ENCODE measurements around the gene OTC.

The OTC gene

GRCh38 chrX:38352362-38352761, at the start of gene OTC:
OTC (plus strand) TSS chrX:38352604; CDS start chrX:38352697, 93 bp downstream.
- Histone ChIP-seq H3K4me1 (ENCODE audit: insufficient read depth, low read length) (no peaks in the 10 kb centered on the region), H3K9ac (ENCODE audit: low read length) (no peak within 1 kb of the TSS), H3K36me3 (ENCODE audit: insufficient read depth, low read length) (no peaks in the 10 kb centered on the region), H3K27me3 (ENCODE audit: control insufficient read depth in 1 of 2, insufficient read depth in 2 of 2, low read length in 2 of 2) (peaks cover 0 to 8% of the 10 kb centered on the region in 2 donors), H3K4me3 (ENCODE audit: low read depth in 1 of 2, low read length in 2 of 2) (no peak within 1 kb of the TSS), H3K27ac (ENCODE audit: low read depth, low read length) (no peak within 1 kb of the TSS), H3K9me3 (ENCODE audit: low read length) (no peaks in the 10 kb centered on the region)

DNA sequence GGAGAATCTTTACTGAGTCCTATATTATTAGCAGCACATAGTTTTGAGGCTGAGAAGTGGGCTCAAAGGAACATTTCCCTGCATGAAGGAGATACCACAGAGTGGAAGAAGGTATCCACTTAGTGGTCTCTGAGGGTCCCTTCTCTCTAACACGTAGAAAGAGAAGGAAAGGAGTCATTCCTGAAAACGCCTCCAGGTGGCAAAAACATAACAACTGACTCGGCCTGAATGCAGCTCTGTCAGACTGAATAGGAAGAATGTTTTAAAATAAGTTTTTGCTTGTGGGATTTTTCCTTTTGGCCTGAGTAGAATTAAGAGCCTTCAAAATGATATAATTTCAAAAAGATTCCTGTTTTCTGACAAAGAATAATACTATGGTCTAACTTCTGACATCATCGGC, 48.4 kb upstream of the OTC start:
- H3K27ac ChIP-seq (ENCODE audit: low read depth, low read length), result no peak overlapping the region
- no peaks in the 10 kb centered on the region for H3K4me1 ChIP-seq (ENCODE audit: insufficient read depth, low read length)
- H3K9ac ChIP-seq (ENCODE audit: low read length), result no peak overlapping the region
- H3K9me3 ChIP-seq (ENCODE audit: low read length), result no peaks in the 10 kb centered on the region
- H3K36me3 ChIP-seq (ENCODE audit: insufficient read depth, low read length), result no peaks in the 10 kb centered on the region
- H3K27me3 ChIP-seq (ENCODE audit: control insufficient read depth in 1 of 2, insufficient read depth in 2 of 2, low read length in 2 of 2), result peaks cover 0 to 5% of the 10 kb centered on the region in 2 donors
- H3K4me3 ChIP-seq (ENCODE audit: low read depth in 1 of 2, low read length in 2 of 2), result no peak overlapping the region

- H3K9me3 ChIP-seq (ENCODE audit: low read length), result no peaks in the 10 kb centered on the region
- peaks cover 0 to 5% of the 10 kb centered on the region in 2 donors for H3K27me3 ChIP-seq (ENCODE audit: control insufficient read depth in 1 of 2, insufficient read depth in 2 of 2, low read length in 2 of 2)
- no peaks in the 10 kb centered on the region for H3K36me3 ChIP-seq (ENCODE audit: insufficient read depth, low read length)
- no peak overlapping the region for H3K9ac ChIP-seq (ENCODE audit: low read length)
- H3K4me3 ChIP-seq (ENCODE audit: low read depth in 1 of 2, low read length in 2 of 2), result no peak overlapping the region
- H3K27ac ChIP-seq (ENCODE audit: low read depth, low read length), result no peak overlapping the region
- no peaks in the 10 kb centered on the region for H3K4me1 ChIP-seq (ENCODE audit: insufficient read depth, low read length)
Observed at GRCh38 chrX:38305971-38306370, 46.4 kb upstream of the OTC start.

- no peaks in the 10 kb centered on the region for H3K4me1 ChIP-seq (ENCODE audit: insufficient read depth, low read length)
- H3K9ac ChIP-seq (ENCODE audit: low read length), result no peak overlapping the region
- no peak overlapping the region for H3K27ac ChIP-seq (ENCODE audit: low read depth, low read length)
- peaks cover 0 to 4% of the 10 kb centered on the region in 2 donors for H3K27me3 ChIP-seq (ENCODE audit: control insufficient read depth in 1 of 2, insufficient read depth in 2 of 2, low read length in 2 of 2)
- H3K36me3 ChIP-seq (ENCODE audit: insufficient read depth, low read length), result peaks cover 4% of the 10 kb centered on the region
- H3K9me3 ChIP-seq (ENCODE audit: low read length), result no peaks in the 10 kb centered on the region
- H3K4me3 ChIP-seq (ENCODE audit: low read depth in 1 of 2, low read length in 2 of 2), result no peak overlapping the region
Observed at GRCh38 chrX:38311743-38312142, 40.7 kb upstream of the OTC start.

DNA sequence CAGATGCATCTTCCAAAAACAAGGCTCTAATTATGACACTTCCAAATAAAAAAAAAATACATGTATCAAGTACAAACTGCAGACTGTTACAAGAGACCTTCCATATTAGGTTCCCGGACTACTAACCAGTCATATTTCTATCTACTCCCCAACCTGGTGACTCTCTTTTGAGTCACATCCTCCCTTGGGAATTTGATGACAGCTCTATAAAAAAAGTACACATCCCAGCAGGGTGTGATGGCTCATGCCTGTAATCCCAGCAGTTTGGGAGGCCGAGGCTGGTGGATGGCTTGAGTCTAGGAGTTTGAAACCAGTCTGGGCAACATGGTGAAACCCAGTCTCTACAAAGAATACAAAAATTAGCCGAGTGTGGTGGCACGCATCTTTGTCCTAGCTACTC, 40.0 kb upstream of the OTC start:
- peaks cover 4% of the 10 kb centered on the region for H3K36me3 ChIP-seq (ENCODE audit: insufficient read depth, low read length)
- H3K9me3 ChIP-seq (ENCODE audit: low read length), result no peaks in the 10 kb centered on the region
- H3K9ac ChIP-seq (ENCODE audit: low read length), result no peak overlapping the region
- peaks cover 0 to 4% of the 10 kb centered on the region in 2 donors for H3K27me3 ChIP-seq (ENCODE audit: control insufficient read depth in 1 of 2, insufficient read depth in 2 of 2, low read length in 2 of 2)
- no peak overlapping the region for H3K4me3 ChIP-seq (ENCODE audit: low read depth in 1 of 2, low read length in 2 of 2)
- H3K4me1 ChIP-seq (ENCODE audit: insufficient read depth, low read length), result no peaks in the 10 kb centered on the region
- no peak overlapping the region for H3K27ac ChIP-seq (ENCODE audit: low read depth, low read length)

GRCh38 chrX:38313190-38313589, 39.2 kb upstream of the OTC start:
- H3K4me3 ChIP-seq (ENCODE audit: low read depth in 1 of 2, low read length in 2 of 2), result no peak overlapping the region
- H3K36me3 ChIP-seq (ENCODE audit: insufficient read depth, low read length), result peaks cover 4% of the 10 kb centered on the region
- H3K27me3 ChIP-seq (ENCODE audit: control insufficient read depth in 1 of 2, insufficient read depth in 2 of 2, low read length in 2 of 2), result peaks cover 0 to 4% of the 10 kb centered on the region in 2 donors
- H3K4me1 ChIP-seq (ENCODE audit: insufficient read depth, low read length), result no peaks in the 10 kb centered on the region
- no peaks in the 10 kb centered on the region for H3K9me3 ChIP-seq (ENCODE audit: low read length)
- no peak overlapping the region for H3K27ac ChIP-seq (ENCODE audit: low read depth, low read length)
- no peak overlapping the region for H3K9ac ChIP-seq (ENCODE audit: low read length)

- peaks cover 0 to 4% of the 10 kb centered on the region in 2 donors for H3K27me3 ChIP-seq (ENCODE audit: control insufficient read depth in 1 of 2, insufficient read depth in 2 of 2, low read length in 2 of 2)
Observed at GRCh38 chrX:38315186-38315585, 37.2 kb upstream of the OTC start.

GRCh38 chrX:38318196-38318595, 34.2 kb upstream of the OTC start:
- Histone ChIP-seq H3K27me3 (ENCODE audit: control insufficient read depth in 1 of 2, insufficient read depth in 2 of 2, low read length in 2 of 2) (peaks cover 0 to 3% of the 10 kb centered on the region in 2 donors), H3K4me3 (ENCODE audit: low read depth in 1 of 2, low read length in 2 of 2) (no peak overlapping the region), H3K36me3 (ENCODE audit: insufficient read depth, low read length) (peaks cover 3% of the 10 kb centered on the region), H3K9ac (ENCODE audit: low read length) (no peak overlapping the region), H3K9me3 (ENCODE audit: low read length) (no peaks in the 10 kb centered on the region), H3K27ac (ENCODE audit: low read depth, low read length) (no peak overlapping the region), H3K4me1 (ENCODE audit: insufficient read depth, low read length) (no peaks in the 10 kb centered on the region)

More at GRCh38 chrX:38315186-38315585, 37.2 kb upstream of the OTC start:
- Histone ChIP-seq H3K4me1 (ENCODE audit: insufficient read depth, low read length) (no peaks in the 10 kb centered on the region), H3K27ac (ENCODE audit: low read depth, low read length) (no peak overlapping the region), H3K9me3 (ENCODE audit: low read length) (no peaks in the 10 kb centered on the region), H3K9ac (ENCODE audit: low read length) (no peak overlapping the region), H3K4me3 (ENCODE audit: low read depth in 1 of 2, low read length in 2 of 2) (no peak overlapping the region), H3K36me3 (ENCODE audit: insufficient read depth, low read length) (peaks cover 4% of the 10 kb centered on the region)

DNA sequence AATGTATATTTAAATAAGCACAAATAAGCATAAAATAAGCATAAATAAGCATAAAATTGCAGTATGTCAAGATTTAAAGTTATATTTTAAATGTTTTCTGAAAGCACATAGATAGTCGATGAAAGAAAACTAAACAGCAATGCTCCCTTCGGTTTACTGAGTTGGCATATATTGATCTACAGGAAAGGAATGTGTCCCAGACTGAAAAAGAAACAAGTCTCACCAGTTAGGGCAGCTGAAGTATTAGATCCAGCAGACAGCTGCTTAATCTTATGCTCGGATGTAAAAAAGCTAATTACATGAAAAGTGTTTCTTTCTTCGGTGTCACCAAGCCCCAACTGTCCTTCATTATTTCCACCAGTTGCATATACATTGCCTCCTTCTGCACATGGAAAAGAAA, 33.8 kb upstream of the OTC start:
- no peak overlapping the region for H3K27ac ChIP-seq (ENCODE audit: low read depth, low read length)
- no peaks in the 10 kb centered on the region for H3K9me3 ChIP-seq (ENCODE audit: low read length)
- H3K36me3 ChIP-seq (ENCODE audit: insufficient read depth, low read length), result no peaks in the 10 kb centered on the region
- H3K9ac ChIP-seq (ENCODE audit: low read length), result no peak overlapping the region
- H3K27me3 ChIP-seq (ENCODE audit: control insufficient read depth in 1 of 2, insufficient read depth in 2 of 2, low read length in 2 of 2), result no peaks in the 10 kb centered on the region
- H3K4me1 ChIP-seq (ENCODE audit: insufficient read depth, low read length), result no peaks in the 10 kb centered on the region
- no peak overlapping the region for H3K4me3 ChIP-seq (ENCODE audit: low read depth in 1 of 2, low read length in 2 of 2)

DNA sequence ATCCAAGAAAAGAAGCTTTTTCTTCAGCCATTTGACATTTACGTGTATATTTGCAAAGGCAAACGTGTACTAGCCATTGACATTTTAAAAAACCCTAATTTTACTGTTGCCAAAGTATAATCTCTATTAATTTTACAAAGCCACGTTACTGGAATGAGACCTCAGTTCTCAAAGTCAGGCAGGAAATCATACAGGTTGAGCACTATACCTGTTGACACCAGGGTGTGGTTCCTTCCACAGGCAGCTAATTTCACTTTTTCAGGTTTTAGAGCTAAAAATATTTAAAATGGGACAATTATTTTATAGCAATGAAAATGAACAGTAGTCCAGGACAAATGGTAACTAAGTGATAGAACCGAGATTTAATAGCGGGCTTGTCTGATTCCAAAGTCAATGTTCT, 31.6 kb upstream of the OTC start:
- no peaks in the 10 kb centered on the region for H3K27me3 ChIP-seq (ENCODE audit: control insufficient read depth in 1 of 2, insufficient read depth in 2 of 2, low read length in 2 of 2)
- H3K4me1 ChIP-seq (ENCODE audit: insufficient read depth, low read length), result no peaks in the 10 kb centered on the region
- no peak overlapping the region for H3K27ac ChIP-seq (ENCODE audit: low read depth, low read length)
- no peaks in the 10 kb centered on the region for H3K36me3 ChIP-seq (ENCODE audit: insufficient read depth, low read length)
- no peak overlapping the region for H3K9ac ChIP-seq (ENCODE audit: low read length)
- no peak overlapping the region for H3K4me3 ChIP-seq (ENCODE audit: low read depth in 1 of 2, low read length in 2 of 2)
- H3K9me3 ChIP-seq (ENCODE audit: low read length), result no peaks in the 10 kb centered on the region

DNA sequence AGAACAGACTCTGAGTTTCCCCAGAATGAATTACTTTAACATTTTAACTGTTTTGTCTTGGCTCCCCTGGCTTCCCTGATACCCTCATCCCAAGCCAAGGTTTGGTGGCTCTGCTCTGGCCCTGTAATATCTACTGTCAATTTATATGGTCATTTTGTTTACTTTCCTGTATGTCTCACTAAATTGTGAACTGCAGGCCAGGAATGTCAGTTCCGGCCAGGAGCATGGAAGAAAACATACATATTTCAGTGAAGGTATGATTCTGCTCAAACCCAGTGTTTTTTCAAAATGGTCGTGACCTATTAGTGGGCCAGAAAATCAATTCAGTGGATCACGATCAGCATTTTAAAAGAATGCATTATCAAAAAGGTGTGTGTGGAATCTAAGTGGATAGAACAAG, 26.3 kb upstream of the OTC start:
- H3K4me1 ChIP-seq (ENCODE audit: insufficient read depth, low read length), result no peaks in the 10 kb centered on the region
- H3K9me3 ChIP-seq (ENCODE audit: low read length), result no peaks in the 10 kb centered on the region
- H3K4me3 ChIP-seq (ENCODE audit: low read depth in 1 of 2, low read length in 2 of 2), result peak overlapping the region in 1 of 2 donors; percentile 47
- H3K27ac ChIP-seq (ENCODE audit: low read depth, low read length), result no peak overlapping the region
- peaks cover 0 to 4% of the 10 kb centered on the region in 2 donors for H3K27me3 ChIP-seq (ENCODE audit: control insufficient read depth in 1 of 2, insufficient read depth in 2 of 2, low read length in 2 of 2)
- no peak overlapping the region for H3K9ac ChIP-seq (ENCODE audit: low read length)
- H3K36me3 ChIP-seq (ENCODE audit: insufficient read depth, low read length), result no peaks in the 10 kb centered on the region

DNA sequence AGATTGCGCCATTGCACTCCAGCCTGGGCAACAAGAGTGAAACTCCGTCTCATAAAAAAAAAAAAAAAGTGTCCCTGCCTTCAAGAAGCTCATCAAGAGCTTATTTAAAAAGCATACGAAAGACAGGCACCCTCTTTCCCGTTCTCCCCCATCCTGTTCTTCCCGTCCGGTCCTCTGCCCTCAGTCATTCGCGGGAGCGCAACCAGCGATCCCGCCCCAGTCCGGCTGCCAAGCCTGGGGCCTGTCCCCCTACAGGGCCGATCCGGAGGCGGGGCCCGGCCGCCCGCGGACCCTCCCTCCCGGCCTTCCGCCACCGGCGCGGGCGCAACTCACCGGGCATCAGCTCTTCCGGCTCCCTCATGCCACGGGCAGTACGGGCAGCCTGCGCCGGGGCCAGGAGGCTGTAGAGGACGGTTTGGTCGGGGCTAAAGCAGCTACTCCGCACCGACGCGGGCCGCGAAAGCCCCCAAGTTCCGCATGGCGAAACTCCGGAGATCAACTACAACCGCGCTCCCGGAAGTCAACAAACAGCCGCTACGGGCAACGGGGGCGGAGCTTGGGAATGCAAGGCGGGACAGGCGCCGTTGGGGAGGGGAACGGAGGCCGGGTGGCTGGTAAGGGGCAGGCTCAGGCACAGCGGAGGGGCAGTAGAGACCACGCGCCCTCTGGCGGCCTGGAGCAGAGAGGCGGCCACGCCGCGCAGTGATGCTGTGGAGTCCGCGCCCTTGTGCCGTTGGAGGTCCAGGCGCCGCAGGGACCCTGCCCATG, 25.2 kb upstream of the OTC start, which contains the start of gene RPGR:
Gene RPGR (minus strand): TSS at position 503 of the 768 bp plus-strand sequence. CDS start 142 bp downstream, at position 361.
- H3K36me3 ChIP-seq (ENCODE audit: insufficient read depth, low read length), result no peaks in the 10 kb centered on the region
- H3K9ac ChIP-seq (ENCODE audit: low read length), result peak within 1 kb of the TSS; percentile 38
- H3K27me3 ChIP-seq (ENCODE audit: control insufficient read depth in 1 of 2, insufficient read depth in 2 of 2, low read length in 2 of 2), result peaks cover 0 to 4% of the 10 kb centered on the region in 2 donors
- peak within 1 kb of the TSS; percentile 90 for H3K27ac ChIP-seq (ENCODE audit: low read depth, low read length)
- H3K9me3 ChIP-seq (ENCODE audit: low read length), result no peaks in the 10 kb centered on the region
- peak within 1 kb of the TSS; percentile 47 to 71 for H3K4me3 ChIP-seq (ENCODE audit: low read depth in 1 of 2, low read length in 2 of 2)
- no peaks in the 10 kb centered on the region for H3K4me1 ChIP-seq (ENCODE audit: insufficient read depth, low read length)
